Measurements from ENCODE around the gene ZNF101. TPM values are rescaled to one million over a fixed set of nuclear protein-coding genes. Genes with fewer than 3 reads are reported as not detected.
A peak's percentile ranks its signal among the peaks of the same experiment; 100 is the strongest.

The ZNF101 gene
- total RNA-seq (1 to 10 TPM; 2.2 to 8.8 (median 3.0) TPM), polyA plus RNA-seq (1 to 10 TPM; 5.5 to 9.1 (median 7.2) TPM)
- long read RNA-seq, donor 1: 0 reads
- long read RNA-seq, donor 2, full-length matches to known transcripts: 1 of 1 reads
- long read RNA-seq, donor 2, partial matches to known transcripts: 0 of 1 reads
- long read RNA-seq, donor 2, other reads (novel, unspliced or antisense): 0 of 1 reads
- long read RNA-seq, donor 3: 0 reads
- long read RNA-seq, donor 4: 0 reads
- long read RNA-seq, donor 5, full-length matches to known transcripts: 2 of 2 reads
- long read RNA-seq, donor 5, partial matches to known transcripts: 0 of 2 reads
- long read RNA-seq, donor 5, other reads (novel, unspliced or antisense): 0 of 2 reads
- long read RNA-seq, donor 6, full-length matches to known transcripts: 2 of 2 reads
- long read RNA-seq, donor 6, partial matches to known transcripts: 0 of 2 reads
- long read RNA-seq, donor 6, other reads (novel, unspliced or antisense): 0 of 2 reads
- long read RNA-seq, donor 7, full-length matches to known transcripts: 3 of 3 reads
- long read RNA-seq, donor 7, partial matches to known transcripts: 0 of 3 reads
- long read RNA-seq, donor 7, other reads (novel, unspliced or antisense): 0 of 3 reads
- long read RNA-seq, donor 8, full-length matches to known transcripts: 3 of 3 reads
- long read RNA-seq, donor 8, partial matches to known transcripts: 0 of 3 reads
- long read RNA-seq, donor 8, other reads (novel, unspliced or antisense): 0 of 3 reads
- long read RNA-seq, donor 9, full-length matches to known transcripts: 2 of 2 reads
- long read RNA-seq, donor 9, partial matches to known transcripts: 0 of 2 reads
- long read RNA-seq, donor 9, other reads (novel, unspliced or antisense): 0 of 2 reads
- long read RNA-seq, donor 10: 0 reads

GRCh38 chr19:19668230-19669012 lies at the start of gene ZNF101:
Gene ZNF101, plus strand, starts transcription at chr19:19668839. Its CDS starts 125 bp downstream, at chr19:19668964.
- peak within 1 kb of the TSS; percentile 84 to 95 (median 89) for H3K27ac ChIP-seq
- TF ChIP-seq POLR2AphosphoS5 (IDR thresholded peaks at IDR 0.05) (peak in 2 of 3 donors; percentile 10 to 55), CTCF (IDR thresholded peaks at IDR 0.05) (no peak)
- H3K36me3 ChIP-seq: peaks cover 0 to 14% (median 13%) of the 10 kb centered on the region in 4 donors
- WGBS, 5 donors: 5 to 8% (median 6%) methylated on average over 26 to 36 of the region's 36 CpGs
- H3K4me1 ChIP-seq: peaks cover 11 to 27% (median 24%) of the 10 kb centered on the region in 4 donors
- no peaks in the 10 kb centered on the region for H3K27me3 ChIP-seq
- H3K9me3 ChIP-seq: peaks cover 0 to 8% (median 2%) of the 10 kb centered on the region in 4 donors
- intact Hi-C loops (cut with DNase I; ENCODE audit: low total_unique reads): no loop called here
- peak; percentile 93 to 98 for DNase-seq
- peak within 1 kb of the TSS; percentile 90 to 97 (median 94) for H3K4me3 ChIP-seq

GRCh38 chr19:19619181-19619848 lies 49.3 kb upstream of the ZNF101 start:
- intact Hi-C loops (cut with DNase I; ENCODE audit: low total_unique reads): no loop called here
- peaks cover 9 to 23% (median 20%) of the 10 kb centered on the region in 4 donors for H3K4me1 ChIP-seq
- H3K27me3 ChIP-seq: peaks cover 0 to 30% (median 0%) of the 10 kb centered on the region in 3 donors
- peak in 1 of 2 donors; percentile 72 for DNase-seq
- 22 to 42% (median 35%) methylated on average over 21 of the region's 21 CpGs for WGBS, 5 donors
- no peak for TF ChIP-seq POLR2A (IDR thresholded peaks at IDR 0.05)
- TF ChIP-seq EP300 (IDR thresholded peaks at IDR 0.05): no peak
- TF ChIP-seq CTCF (IDR thresholded peaks at IDR 0.05): no peak
- TF ChIP-seq POLR2AphosphoS5 (IDR thresholded peaks at IDR 0.05): no peak
- peaks cover 0 to 16% (median 10%) of the 10 kb centered on the region in 4 donors for H3K36me3 ChIP-seq
- H3K27ac ChIP-seq: peak overlapping the region; percentile 20 to 72 (median 64)
- H3K9me3 ChIP-seq: no peaks in the 10 kb centered on the region
- H3K4me3 ChIP-seq: peak overlapping the region; percentile 44 to 55 (median 52)

- H3K27ac ChIP-seq: peak overlapping the region in 2 of 5 donors; percentile 64 to 69
- WGBS, 5 donors: 56 to 70% (median 67%) methylated on average over 7 of the region's 7 CpGs
- H3K36me3 ChIP-seq: peaks cover 0 to 19% (median 12%) of the 10 kb centered on the region in 4 donors
- H3K27me3 ChIP-seq: peaks cover 0 to 30% (median 0%) of the 10 kb centered on the region in 3 donors
- TF ChIP-seq POLR2AphosphoS5 (IDR thresholded peaks at IDR 0.05): no peak
- no peak for TF ChIP-seq CTCF (IDR thresholded peaks at IDR 0.05)
- no peak for TF ChIP-seq EP300 (IDR thresholded peaks at IDR 0.05)
- no peak for TF ChIP-seq POLR2A (IDR thresholded peaks at IDR 0.05)
- no peak for DNase-seq
- H3K4me3 ChIP-seq: no peak overlapping the region
- peaks cover 9 to 23% (median 20%) of the 10 kb centered on the region in 4 donors for H3K4me1 ChIP-seq
- intact Hi-C loops (cut with DNase I; ENCODE audit: low total_unique reads): no loop called here
- no peaks in the 10 kb centered on the region for H3K9me3 ChIP-seq
These were observed 48.8 kb upstream of the ZNF101 start for GRCh38 chr19:19619849-19620210.
